IPS-18a (cell line): ENCODE measurements around the gene COG4.

Experiments
- H3K27ac ChIP-seq: one replicate; pipeline ENCODE4 v1.5.1; 2013; ENCODE audit warnings: low read length
- H3K27me3 ChIP-seq: one replicate; pipeline ENCODE4 v1.6.1; 2013; ENCODE audit warnings: mild to moderate bottlenecking, low read length; ENCODE audit not compliant: control insufficient read depth, insufficient read depth
- H3K36me3 ChIP-seq: one replicate; pipeline ENCODE4 v1.6.1; 2013; ENCODE audit warnings: low read depth, low read length; ENCODE audit not compliant: control insufficient read depth
- H3K4me1 ChIP-seq: one replicate; pipeline ENCODE4 v1.6.1; 2013; ENCODE audit warnings: low read depth, low read length; ENCODE audit not compliant: control insufficient read depth
- H3K4me3 ChIP-seq: one replicate; pipeline ENCODE4 v1.5.1; 2013; ENCODE audit warnings: low read length
- H3K9ac ChIP-seq: one replicate; pipeline ENCODE4 v1.6.1; 2013; ENCODE audit warnings: mild to moderate bottlenecking, low read length, moderate library complexity
- H3K9me3 ChIP-seq: one replicate; pipeline ENCODE4 v1.6.1; 2013; ENCODE audit warnings: low read depth, low read length; ENCODE audit not compliant: control insufficient read depth

The COG4 gene

GRCh38 chr16:70494202-70494770 lies 29.1 kb downstream of the COG4 start:
- peaks cover 30% of the 10 kb centered on the region for H3K36me3 ChIP-seq
- H3K4me1 ChIP-seq = no peaks in the 10 kb centered on the region
- H3K27me3 ChIP-seq = no peaks in the 10 kb centered on the region
- H3K27ac ChIP-seq = no peak overlapping the region
- no peaks in the 10 kb centered on the region for H3K9me3 ChIP-seq
- H3K9ac ChIP-seq = no peak overlapping the region
- no peak overlapping the region for H3K4me3 ChIP-seq

GRCh38 chr16:70493802-70494201 lies 29.6 kb downstream of the COG4 start:
- H3K4me1 ChIP-seq = no peaks in the 10 kb centered on the region
- no peaks in the 10 kb centered on the region for H3K9me3 ChIP-seq
- H3K4me3 ChIP-seq = no peak overlapping the region
- no peaks in the 10 kb centered on the region for H3K27me3 ChIP-seq
- peaks cover 29% of the 10 kb centered on the region for H3K36me3 ChIP-seq
- no peak overlapping the region for H3K9ac ChIP-seq
- H3K27ac ChIP-seq = no peak overlapping the region

GRCh38 chr16:70490261-70490660 lies 33.1 kb downstream of the COG4 start:
- H3K4me3 ChIP-seq = no peak overlapping the region
- H3K27ac ChIP-seq = no peak overlapping the region
- no peaks in the 10 kb centered on the region for H3K4me1 ChIP-seq
- H3K36me3 ChIP-seq = peaks cover 9% of the 10 kb centered on the region
- H3K27me3 ChIP-seq = no peaks in the 10 kb centered on the region
- no peak overlapping the region for H3K9ac ChIP-seq
- no peaks in the 10 kb centered on the region for H3K9me3 ChIP-seq

- Histone ChIP-seq H3K9me3 (no peaks in the 10 kb centered on the region), H3K36me3 (peaks cover 25% of the 10 kb centered on the region), H3K4me1 (no peaks in the 10 kb centered on the region), H3K27me3 (no peaks in the 10 kb centered on the region), H3K27ac (no peak overlapping the region), H3K9ac (no peak overlapping the region), H3K4me3 (no peak overlapping the region)
Measured at GRCh38 chr16:70484867-70485266, 38.5 kb downstream of the COG4 start.

GRCh38 chr16:70483426-70483825 lies 39.9 kb downstream of the COG4 start:
- H3K4me3 ChIP-seq = no peak overlapping the region
- no peak overlapping the region for H3K9ac ChIP-seq
- H3K9me3 ChIP-seq = no peaks in the 10 kb centered on the region
- no peaks in the 10 kb centered on the region for H3K27me3 ChIP-seq
- H3K4me1 ChIP-seq = no peaks in the 10 kb centered on the region
- H3K27ac ChIP-seq = no peak overlapping the region
- H3K36me3 ChIP-seq = peaks cover 25% of the 10 kb centered on the region

GRCh38 chr16:70482624-70483023 lies 40.7 kb downstream of the COG4 start:
- Histone ChIP-seq H3K9me3 (no peaks in the 10 kb centered on the region), H3K27ac (no peak overlapping the region), H3K9ac (no peak overlapping the region), H3K36me3 (peaks cover 25% of the 10 kb centered on the region), H3K4me3 (no peak overlapping the region), H3K4me1 (no peaks in the 10 kb centered on the region), H3K27me3 (no peaks in the 10 kb centered on the region)

GRCh38 chr16:70481929-70482536 lies 41.3 kb downstream of the COG4 start:
- H3K4me1 ChIP-seq = no peaks in the 10 kb centered on the region
- H3K9me3 ChIP-seq = no peaks in the 10 kb centered on the region
- peaks cover 25% of the 10 kb centered on the region for H3K36me3 ChIP-seq
- no peaks in the 10 kb centered on the region for H3K27me3 ChIP-seq
- no peak overlapping the region for H3K4me3 ChIP-seq
- H3K27ac ChIP-seq = no peak overlapping the region
- no peak overlapping the region for H3K9ac ChIP-seq

GRCh38 chr16:70480127-70481105 lies 42.9 kb downstream of the COG4 start:
- no peaks in the 10 kb centered on the region for H3K4me1 ChIP-seq
- H3K36me3 ChIP-seq = peaks cover 22% of the 10 kb centered on the region
- H3K9ac ChIP-seq = no peak overlapping the region
- no peaks in the 10 kb centered on the region for H3K9me3 ChIP-seq
- H3K27me3 ChIP-seq = no peaks in the 10 kb centered on the region
- H3K27ac ChIP-seq = no peak overlapping the region
- no peak overlapping the region for H3K4me3 ChIP-seq

- H3K36me3 ChIP-seq = peaks cover 21% of the 10 kb centered on the region
- no peaks in the 10 kb centered on the region for H3K4me1 ChIP-seq
- no peak overlapping the region for H3K9ac ChIP-seq
- H3K27me3 ChIP-seq = no peaks in the 10 kb centered on the region
- no peak overlapping the region for H3K4me3 ChIP-seq
- H3K9me3 ChIP-seq = no peaks in the 10 kb centered on the region
- no peak overlapping the region for H3K27ac ChIP-seq
Measured at GRCh38 chr16:70478912-70479341, 44.4 kb downstream of the COG4 start.

GRCh38 chr16:70478169-70478568 lies 45.2 kb downstream of the COG4 start:
- no peak overlapping the region for H3K4me3 ChIP-seq
- no peaks in the 10 kb centered on the region for H3K9me3 ChIP-seq
- no peaks in the 10 kb centered on the region for H3K27me3 ChIP-seq
- H3K9ac ChIP-seq = no peak overlapping the region
- H3K27ac ChIP-seq = no peak overlapping the region
- H3K36me3 ChIP-seq = peaks cover 14% of the 10 kb centered on the region
- no peaks in the 10 kb centered on the region for H3K4me1 ChIP-seq

- H3K9ac ChIP-seq = no peak overlapping the region
- H3K9me3 ChIP-seq = no peaks in the 10 kb centered on the region
- H3K4me1 ChIP-seq = no peaks in the 10 kb centered on the region
- H3K36me3 ChIP-seq = peaks cover 10% of the 10 kb centered on the region
- no peak overlapping the region for H3K4me3 ChIP-seq
- no peaks in the 10 kb centered on the region for H3K27me3 ChIP-seq
- H3K27ac ChIP-seq = no peak overlapping the region
Measured at GRCh38 chr16:70476272-70477020, 46.9 kb downstream of the COG4 start.
